ENCODE measurements around the gene ATP13A3. TPM values are rescaled to one million over a fixed set of nuclear protein-coding genes. Genes with fewer than 3 reads are reported as not detected.
A peak's percentile ranks its signal among the peaks of the same experiment; 100 is the strongest.

ATP13A3 gene
- total RNA-seq, 2 donors from 2014 or later = 106 to 141 TPM

- no peaks in the 10 kb centered on the region for H3K9me3 Mint-ChIP-seq
- H3K27ac Mint-ChIP-seq = no peak overlapping the region
- DNase-seq (ENCODE audit: low spot score in 2 of 2) = no peak
- no peaks in the 10 kb centered on the region for H3K36me3 Mint-ChIP-seq
- ATAC-seq = no peak
Observed at GRCh38 chr3:194381460-194381875, 105.3 kb downstream of the ATP13A3 start.

- no peak for ATAC-seq
- Mint-ChIP-seq H3K36me3 (no peaks in the 10 kb centered on the region), H3K9me3 (no peaks in the 10 kb centered on the region), H3K27ac (no peak overlapping the region)
- DNase-seq (ENCODE audit: low spot score in 2 of 2) = no peak
Observed at GRCh38 chr3:194380326-194380725, 106.5 kb downstream of the ATP13A3 start.

GRCh38 chr3:194379651-194380050 is 107.2 kb downstream of the ATP13A3 start:
- no peak for DNase-seq (ENCODE audit: low spot score in 2 of 2)
- no peaks in the 10 kb centered on the region for H3K36me3 Mint-ChIP-seq

GRCh38 chr3:194379231-194379630 is 107.6 kb downstream of the ATP13A3 start:
- no peaks in the 10 kb centered on the region for H3K36me3 Mint-ChIP-seq
- ATAC-seq = no peak
- no peaks in the 10 kb centered on the region for H3K9me3 Mint-ChIP-seq
- DNase-seq (ENCODE audit: low spot score in 2 of 2) = peak in 1 of 2 donors; percentile 6
- H3K27ac Mint-ChIP-seq = peak overlapping the region in 1 of 2 donors; percentile 19

More at GRCh38 chr3:194379651-194380050, 107.2 kb downstream of the ATP13A3 start:
- no peak for ATAC-seq
- Mint-ChIP-seq H3K27ac (no peak overlapping the region), H3K9me3 (no peaks in the 10 kb centered on the region)

- DNase-seq (ENCODE audit: low spot score in 2 of 2) = no peak
- Mint-ChIP-seq H3K27ac (no peak overlapping the region), H3K36me3 (no peaks in the 10 kb centered on the region), H3K9me3 (no peaks in the 10 kb centered on the region)
- ATAC-seq = no peak
Observed at GRCh38 chr3:194377708-194378107, 109.1 kb downstream of the ATP13A3 start.

GRCh38 chr3:194376241-194376560 is 110.6 kb downstream of the ATP13A3 start:
- Mint-ChIP-seq H3K9me3 (no peaks in the 10 kb centered on the region), H3K27ac (no peak overlapping the region), H3K36me3 (no peaks in the 10 kb centered on the region)
- ATAC-seq (no peak), DNase-seq (ENCODE audit: low spot score in 2 of 2) (no peak)

- DNase-seq (ENCODE audit: low spot score in 2 of 2) = no peak
- H3K27ac Mint-ChIP-seq = no peak overlapping the region
Observed at GRCh38 chr3:194375473-194376240, 111.1 kb downstream of the ATP13A3 start.

GRCh38 chr3:194374935-194375334 is 111.9 kb downstream of the ATP13A3 start:
- Mint-ChIP-seq H3K27ac (no peak overlapping the region), H3K36me3 (no peaks in the 10 kb centered on the region), H3K9me3 (no peaks in the 10 kb centered on the region)
- DNase-seq (ENCODE audit: low spot score in 2 of 2) (no peak), ATAC-seq (no peak)

More at GRCh38 chr3:194375473-194376240, 111.1 kb downstream of the ATP13A3 start:
- no peak for ATAC-seq
- H3K9me3 Mint-ChIP-seq = no peaks in the 10 kb centered on the region
- H3K36me3 Mint-ChIP-seq = no peaks in the 10 kb centered on the region

GRCh38 chr3:194373899-194374298 is 112.9 kb downstream of the ATP13A3 start:
- ATAC-seq (no peak), DNase-seq (ENCODE audit: low spot score in 2 of 2) (no peak)
- Mint-ChIP-seq H3K36me3 (no peaks in the 10 kb centered on the region), H3K9me3 (no peaks in the 10 kb centered on the region), H3K27ac (no peak overlapping the region)

- Mint-ChIP-seq H3K36me3 (no peaks in the 10 kb centered on the region), H3K9me3 (no peaks in the 10 kb centered on the region), H3K27ac (no peak overlapping the region)
- ATAC-seq (no peak), DNase-seq (ENCODE audit: low spot score in 2 of 2) (no peak)
Observed at GRCh38 chr3:194373028-194373427, 113.8 kb downstream of the ATP13A3 start.

- DNase-seq (ENCODE audit: low spot score in 2 of 2) (no peak), ATAC-seq (no peak)
- no peaks in the 10 kb centered on the region for H3K36me3 Mint-ChIP-seq
- H3K27ac Mint-ChIP-seq = no peak overlapping the region
- H3K9me3 Mint-ChIP-seq = no peaks in the 10 kb centered on the region
Observed at GRCh38 chr3:194370753-194371152, 116.0 kb downstream of the ATP13A3 start.

- H3K9me3 Mint-ChIP-seq = no peaks in the 10 kb centered on the region
- ATAC-seq (peak in 1 of 2 donors; percentile 38), DNase-seq (ENCODE audit: low spot score in 2 of 2) (no peak)
- no peak within 1 kb of the TSS for H3K27ac Mint-ChIP-seq
- no peaks in the 10 kb centered on the region for H3K36me3 Mint-ChIP-seq
Observed at GRCh38 chr3:194369522-194370279, 117.1 kb downstream of the ATP13A3 start, which contains the start of gene LRRC15. Gene LRRC15, minus strand, starts transcription at chr3:194369743. Its CDS starts 8,700 bp downstream, at chr3:194361043.

GRCh38 chr3:194368918-194369317 is 117.9 kb downstream of the ATP13A3 start:
- DNase-seq (ENCODE audit: low spot score in 2 of 2) = no peak
- H3K36me3 Mint-ChIP-seq = no peaks in the 10 kb centered on the region
- H3K27ac Mint-ChIP-seq = no peak overlapping the region
- no peak for ATAC-seq
- H3K9me3 Mint-ChIP-seq = no peaks in the 10 kb centered on the region

GRCh38 chr3:194367992-194368841 is 118.6 kb downstream of the ATP13A3 start:
- Mint-ChIP-seq H3K27ac (no peak overlapping the region), H3K36me3 (no peaks in the 10 kb centered on the region), H3K9me3 (no peaks in the 10 kb centered on the region)
- ATAC-seq (no peak), DNase-seq (ENCODE audit: low spot score in 2 of 2) (no peak)

- DNase-seq (ENCODE audit: low spot score in 2 of 2) = no peak
- ATAC-seq = no peak
- Mint-ChIP-seq H3K36me3 (no peaks in the 10 kb centered on the region), H3K9me3 (no peaks in the 10 kb centered on the region), H3K27ac (no peak overlapping the region)
Observed at GRCh38 chr3:194365978-194366490, 120.8 kb downstream of the ATP13A3 start.

- no peak overlapping the region for H3K27ac Mint-ChIP-seq
- DNase-seq (ENCODE audit: low spot score in 2 of 2) (no peak), ATAC-seq (no peak)
- no peaks in the 10 kb centered on the region for H3K36me3 Mint-ChIP-seq
- no peaks in the 10 kb centered on the region for H3K9me3 Mint-ChIP-seq
Observed at GRCh38 chr3:194365526-194365925, 121.3 kb downstream of the ATP13A3 start.
